Panc1 (cell line): ENCODE measurements around the gene ACKR4. TPM values are rescaled to one million over a fixed set of nuclear protein-coding genes. Genes with fewer than 3 reads are reported as not detected.

ENCODE experiments used
- ATAC-seq: fragments of 200-7000 bp; cut with Tn5 transposase; 2 replicates; pipeline ENCODE4 v1.9.1; 2020; ENCODE audit warnings: mild to moderate bottlenecking, moderate library complexity
- BruUV-seq: library from RNA; stranded (reverse); fragments of 400-500 nt; replicated peaks from 2 replicates; lab custom pipeline; 2021; lab: Mats Ljungman, UMichigan
- CTCF ChIA-PET: fragments of 300-600 bp; sonication (Branson Sonifier 250); formaldehyde crosslinking; loops from one replicate; lab custom pipeline; 2022; ENCODE audit warnings: antibody characterized with exemption; lab: Charles Lee
- POLR2A ChIA-PET: fragments of 300-600 bp; sonication (Branson Sonifier 250); formaldehyde crosslinking; loops from one replicate; lab custom pipeline; 2022; ENCODE audit warnings: antibody characterized with exemption; lab: Charles Lee
- DNase-seq: peaks from one replicate; pipeline ENCODE4 v3.0.0-alpha.2; 2010; ENCODE audit warnings: low read depth, low spot score
- H3K27ac ChIP-seq: 2 replicates; pipeline ENCODE4 v1.5.1; 2011; ENCODE audit warnings: mild to moderate bottlenecking, low read length, inconsistent platforms
- H3K27me3 ChIP-seq: fragments of 200-500 bp; sonication (Bioruptor generic); 2 replicates; pipeline ENCODE4 v1.6.0; 2014; ENCODE audit warnings: low read length, inconsistent platforms; ENCODE audit not compliant: control insufficient read depth, insufficient read depth
- H3K36me3 ChIP-seq: fragments of 200-500 bp; sonication (Bioruptor generic); 2 replicates; pipeline ENCODE4 v1.5.1; 2014; ENCODE audit warnings: inconsistent platforms, mild to moderate bottlenecking, low read length, moderate library complexity; ENCODE audit not compliant: control insufficient read depth, insufficient read depth
- H3K4me1 ChIP-seq: 2 replicates; pipeline ENCODE4 v1.5.1; 2011; ENCODE audit warnings: inconsistent platforms, mild to moderate bottlenecking, low read length, moderate library complexity; ENCODE audit not compliant: control insufficient read depth, insufficient read depth
- H3K4me3 ChIP-seq, 2 experiments: 2 replicates each; pipeline ENCODE4 v1.5.1; 2011 to 2012; ENCODE audit warnings: low read depth in 2 of 2, low read length in 2 of 2, mild to moderate bottlenecking in 2 of 2, inconsistent platforms in 1 of 2, moderate library complexity in 1 of 2
- H3K9me3 ChIP-seq: fragments of 200-500 bp; sonication (Bioruptor generic); 2 replicates; pipeline ENCODE4 v1.5.1; 2014; ENCODE audit warnings: low read depth, mild to moderate bottlenecking, inconsistent platforms, low read length, moderate library complexity; ENCODE audit not compliant: control insufficient read depth, insufficient read depth
- CTCF ChIP-seq: fragments of 450-650 bp; IDR thresholded peaks from 2 replicates; pipeline ENCODE4 v1.5.1; 2017; ENCODE audit warnings: mild to moderate bottlenecking
- POLR2AphosphoS5 ChIP-seq: IDR thresholded peaks from 2 replicates; pipeline ENCODE4 v1.6.1; 2012; ENCODE audit warnings: mild to moderate bottlenecking, low read depth, low read length, moderate library complexity
- REST ChIP-seq, 2 experiments: IDR thresholded peaks; 2 replicates each; pipeline ENCODE4 v1.6.1; 2011 to 2012; ENCODE audit warnings: low read depth in 2 of 2, control low read depth in 1 of 2, low read length in 1 of 2, mild to moderate bottlenecking in 1 of 2, moderate library complexity in 1 of 2; ENCODE audit not compliant: insufficient read depth in 1 of 2
- SIN3A ChIP-seq: IDR thresholded peaks from 2 replicates; pipeline ENCODE4 v1.6.1; 2012; ENCODE audit warnings: low read depth, mild to moderate bottlenecking, low read length, moderate library complexity, borderline replicate concordance; ENCODE audit not compliant: insufficient read depth
- TCF7L2 ChIP-seq: IDR thresholded peaks from 2 replicates; pipeline ENCODE4 v1.6.1; 2011; ENCODE audit warnings: mild to moderate bottlenecking, low read depth, low read length, inconsistent platforms
- in situ Hi-C: cut with HindIII; loops from 2 replicates; pipeline ENCODE4 v1.10.0; 2016; ENCODE audit warnings: low sequenced_read_pairs, low pct_unique_long_range_greater_than_20kb
- intact Hi-C: fragments of 100-400 bp; cut with micrococcal nuclease; formaldehyde crosslinking; loops from one replicate; pipeline ENCODE4 v1.10.0; 2022; ENCODE audit not compliant: unreplicated experiment
- total RNA-seq: library from RNA; stranded (reverse); gene quantifications from one replicate; pipeline ENCODE4 v1.2.1, GENCODE V29; 2021; ENCODE audit not compliant: unreplicated experiment

Gene ACKR4
- total RNA-seq, 1 experiment from 2014 or later, result not detected

GRCh38 chr3:132643366-132643765 is 46.3 kb downstream of the ACKR4 start:
- DNase-seq, result no peak
- no TSS peak for BruUV-seq
- no peaks in the 10 kb centered on the region for H3K27me3 ChIP-seq
- H3K27ac ChIP-seq, result no peak overlapping the region
- intact Hi-C loops (no loop called here), in situ Hi-C loops (no loop called here)
- H3K36me3 ChIP-seq, result no peaks in the 10 kb centered on the region; the same call in 1 of the 2 replicates
- TF ChIP-seq TCF7L2 (no peak), SIN3A (no peak), POLR2AphosphoS5 (no peak), CTCF (no peak), REST (IDR thresholded peaks at IDR 0.05; ENCODE audit: insufficient read depth in 1 of 2, low read depth in 2 of 2, low read length in 1 of 2) (no peak)
- H3K4me1 ChIP-seq, result peaks cover 2% of the 10 kb centered on the region; the same call in 1 of the 2 replicates
- no peak for ATAC-seq
- H3K4me3 ChIP-seq, result no peak overlapping the region
- H3K9me3 ChIP-seq, result no peaks in the 10 kb centered on the region
- ChIA-PET CTCF (interaction anchor here (1.2 to 1.9 kb wide), 2 partner anchors 107 to 110 kb away, joined by 6 to 12 read pairs; no protein-coding TSS in a partner anchor), POLR2A (no interaction called here)

GRCh38 chr3:132645058-132645457 is 48.0 kb downstream of the ACKR4 start:
- CTCF ChIA-PET, result no interaction called here
- in situ Hi-C loops, result no loop called here
- Histone ChIP-seq H3K27me3 (no peaks in the 10 kb centered on the region), H3K4me3 (no peak overlapping the region), H3K27ac (no peak overlapping the region), H3K9me3 (no peaks in the 10 kb centered on the region), H3K36me3 (no peaks in the 10 kb centered on the region; the same call in 1 of the 2 replicates), H3K4me1 (peaks cover 2% of the 10 kb centered on the region; the same call in 1 of the 2 replicates)
- POLR2A ChIA-PET, result no interaction called here
- no peak for DNase-seq
- BruUV-seq, result no TSS peak
- intact Hi-C loops, result no loop called here
- no peak for ATAC-seq
- no peak for TF ChIP-seq SIN3A
- no peak for TF ChIP-seq CTCF
- no peak for TF ChIP-seq REST (IDR thresholded peaks at IDR 0.05; ENCODE audit: insufficient read depth in 1 of 2, low read depth in 2 of 2, low read length in 1 of 2)
- no peak for TF ChIP-seq POLR2AphosphoS5
- TF ChIP-seq TCF7L2, result no peak
